ENCODE results near the gene CCDC87.
"Not testable (repeated sequence)": the region's sequence is repeated elsewhere in the genome, so short reads cannot be mapped to it uniquely, and the experiment has no call there.

Gene CCDC87

GRCh38 chr11:66592457-66593302, at the start of gene CCDC87, which contains the start of gene CCS:
Gene CCDC87 (minus strand): TSS chr11:66593063. CDS start chr11:66593015, 48 bp downstream.
Gene CCS (plus strand): TSS chr11:66593185. CDS start chr11:66593262, 77 bp downstream.
- peak; percentile 83 for DNase-seq

- DNase-seq: no peak
Measured at GRCh38 chr11:66641834-66642233, 49.0 kb upstream of the CCDC87 start.

- DNase-seq: not testable (repeated sequence)
Measured at GRCh38 chr11:66639814-66640340, 47.0 kb upstream of the CCDC87 start.

- DNase-seq: no peak
Measured at GRCh38 chr11:66639066-66639813, 46.4 kb upstream of the CCDC87 start.

GRCh38 chr11:66638177-66639065, 45.6 kb upstream of the CCDC87 start, which contains the start of gene RBM4:
Gene RBM4 (plus strand): TSS chr11:66638703. CDS start chr11:66639712, 1,009 bp downstream.
- peak; percentile 100 for DNase-seq

- DNase-seq: no peak
Measured at GRCh38 chr11:66637557-66638176, 44.8 kb upstream of the CCDC87 start.

- no peak for DNase-seq
Measured at GRCh38 chr11:66636411-66636810, 43.5 kb upstream of the CCDC87 start.

- no peak for DNase-seq
Measured at GRCh38 chr11:66632952-66633351, 40.1 kb upstream of the CCDC87 start.

GRCh38 chr11:66631883-66632282, 39.0 kb upstream of the CCDC87 start:
- DNase-seq: no peak

- no peak for DNase-seq
Measured at GRCh38 chr11:66629356-66629755, 36.5 kb upstream of the CCDC87 start.

- no peak for DNase-seq
Measured at GRCh38 chr11:66628061-66628603, 35.3 kb upstream of the CCDC87 start.

GRCh38 chr11:66626926-66627325, 34.1 kb upstream of the CCDC87 start:
- no peak for DNase-seq

- DNase-seq: no peak
Measured at GRCh38 chr11:66626382-66626781, 33.5 kb upstream of the CCDC87 start.

GRCh38 chr11:66625752-66626149, 32.9 kb upstream of the CCDC87 start:
- DNase-seq: no peak

- no peak for DNase-seq
Measured at GRCh38 chr11:66625041-66625751, 32.3 kb upstream of the CCDC87 start.

- no peak for DNase-seq
Measured at GRCh38 chr11:66624450-66624849, 31.6 kb upstream of the CCDC87 start.

GRCh38 chr11:66619080-66619554, 26.3 kb upstream of the CCDC87 start:
- no peak for DNase-seq

- no peak for DNase-seq
Measured at GRCh38 chr11:66617155-66617834, 24.4 kb upstream of the CCDC87 start.

- DNase-seq: peak; percentile 98
Measured at GRCh38 chr11:66616379-66617154, 23.7 kb upstream of the CCDC87 start, which contains the start of gene RBM14. Gene RBM14 (plus strand): TSS chr11:66616630. CDS start chr11:66616721, 91 bp downstream.
